Astrocyte of the cerebellum (primary cell): ENCODE measurements around the gene STX11.

Source experiments
- DNase-seq: peaks from one replicate; pipeline ENCODE4 v3.0.0-alpha.2; 2011; ENCODE audit warnings: low read depth
- H3K4me3 ChIP-seq: 2 replicates; pipeline ENCODE4 v1.5.1; 2011; ENCODE audit warnings: mild to moderate bottlenecking, low read depth, low read length, moderate library complexity
- CTCF ChIP-seq: IDR thresholded peaks from 2 replicates; pipeline ENCODE4 v1.5.1; 2012; ENCODE audit warnings: low read length, low read depth, moderate library complexity, mild to moderate bottlenecking; ENCODE audit errors: missing control alignments
- in situ Hi-C: cut with HindIII; loops from 2 replicates; pipeline ENCODE4 v1.10.0; 2017; ENCODE audit warnings: low sequenced_read_pairs

STX11 gene

GRCh38 chr6:144160431-144161005, 10.2 kb downstream of the STX11 start:
- H3K4me3 ChIP-seq, result no peak overlapping the region
- TF ChIP-seq CTCF, result no peak
- in situ Hi-C loops, result no loop called here
- DNase-seq, result no peak

- DNase-seq, result no peak
- no peak overlapping the region for H3K4me3 ChIP-seq
- in situ Hi-C loops, result no loop called here
- no peak for TF ChIP-seq CTCF
Measured at GRCh38 chr6:144161975-144162374, 11.7 kb downstream of the STX11 start.

GRCh38 chr6:144162977-144163376, 12.7 kb downstream of the STX11 start:
- no peak overlapping the region for H3K4me3 ChIP-seq
- no peak for DNase-seq
- in situ Hi-C loops, result no loop called here
- no peak for TF ChIP-seq CTCF

- DNase-seq, result no peak
- no peak for TF ChIP-seq CTCF
- in situ Hi-C loops, result no loop called here
- no peak overlapping the region for H3K4me3 ChIP-seq
Measured at GRCh38 chr6:144165784-144166183, 15.5 kb downstream of the STX11 start.

GRCh38 chr6:144170044-144170443, 19.7 kb downstream of the STX11 start:
- no peak for TF ChIP-seq CTCF
- H3K4me3 ChIP-seq, result no peak overlapping the region
- DNase-seq, result no peak
- in situ Hi-C loops, result no loop called here

GRCh38 chr6:144171406-144171805, 21.1 kb downstream of the STX11 start:
- TF ChIP-seq CTCF, result no peak
- DNase-seq, result no peak
- in situ Hi-C loops, result no loop called here
- H3K4me3 ChIP-seq, result no peak overlapping the region

- no peak for DNase-seq
- in situ Hi-C loops, result no loop called here
- no peak for TF ChIP-seq CTCF
- H3K4me3 ChIP-seq, result no peak overlapping the region
Measured at GRCh38 chr6:144174006-144174405, 23.7 kb downstream of the STX11 start.
